Right atrium auricular region (tissue), 2 donors: ENCODE data around the gene ADAMTS17. TPM values are rescaled to one million over a fixed set of nuclear protein-coding genes. Genes with fewer than 3 reads are reported as not detected.
A peak's percentile ranks its signal among the peaks of the same experiment; 100 is the strongest.

Source experiments
- DNase-seq: peaks from one replicate; pipeline ENCODE4 v3.0.0-alpha.2; 2019; ENCODE audit warnings: low spot score
- H3K27ac ChIP-seq, 2 donors: fragments of 200-600 bp; sonication (generic); 1 replicate in 1 of 2; 2 replicates in 1 of 2; pipeline ENCODE4 v1.5.1; 2016 to 2019
- H3K27me3 ChIP-seq, 2 donors: fragments of 200-600 bp; sonication (generic); one replicate each; pipeline versions ENCODE4 v1.5.1 to v1.6.0; 2017 to 2019
- H3K36me3 ChIP-seq: fragments of 200-600 bp; sonication (generic); one replicate; pipeline ENCODE4 v1.5.1; 2016
- H3K4me1 ChIP-seq, 2 donors: fragments of 200-600 bp; sonication (generic); one replicate each; pipeline versions ENCODE4 v1.5.1 to v1.6.0; 2017 to 2019
- H3K4me3 ChIP-seq, 2 donors: fragments of 200-600 bp; sonication (generic); 1 replicate in 1 of 2; 2 replicates in 1 of 2; pipeline ENCODE4 v1.5.1; 2017 to 2019; ENCODE audit warnings: mild to moderate bottlenecking in 1 of 2, moderate library complexity in 1 of 2
- H3K9me3 ChIP-seq, 2 donors: fragments of 200-600 bp; sonication (generic); one replicate each; pipeline ENCODE4 v1.5.1; 2019
- total RNA-seq, 2 donors: library from RNA; depleted of rRNA; stranded (reverse); fragments of >200 nt; gene quantifications; one replicate each; pipeline ENCODE4 v1.1.0, GENCODE V29; 2016
- TF ChIP-seq, protein P1 (sequence below), 2 donors: fragments of 200-600 bp; sonication (generic); IDR thresholded peaks; one replicate each; pipeline ENCODE4 v1.5.1; 2019; ENCODE audit warnings: antibody characterized with exemption in 2 of 2

ADAMTS17 gene
- total RNA-seq, 2 donors from 2014 or later = 3.6 to 4.4 TPM

DNA sequence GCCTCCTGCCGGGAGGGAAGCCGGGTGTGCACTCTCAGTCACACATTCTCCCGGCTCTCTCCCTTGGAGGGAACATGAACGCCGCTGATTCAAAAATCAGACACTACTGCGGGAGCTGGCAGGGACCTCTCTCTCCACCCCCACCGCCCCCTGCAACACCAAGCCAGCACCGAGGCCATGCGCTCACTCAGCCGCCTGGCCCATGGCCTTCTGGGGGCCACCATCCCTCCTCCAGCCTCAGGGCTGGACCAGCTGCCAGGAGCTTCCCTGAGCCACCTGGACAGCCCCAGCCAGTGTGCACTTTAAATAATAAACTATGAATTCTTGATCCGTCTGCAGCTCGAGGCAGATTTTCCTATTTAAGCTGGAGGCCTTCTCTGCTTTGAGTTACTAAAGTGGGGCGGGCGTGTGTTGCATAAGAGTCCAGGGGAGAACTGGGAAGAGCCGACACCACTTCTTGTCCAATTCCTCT lies 30.6 kb downstream of the ADAMTS17 start:
- H3K27ac ChIP-seq = peak overlapping the region in 1 of 2 donors; percentile 70
- H3K4me1 ChIP-seq = no peaks in the 10 kb centered on the region
- no peaks in the 10 kb centered on the region for H3K36me3 ChIP-seq
- no peak overlapping the region for H3K4me3 ChIP-seq
- H3K27me3 ChIP-seq = no peaks in the 10 kb centered on the region
- H3K9me3 ChIP-seq = peaks cover 0 to 8% of the 10 kb centered on the region in 2 donors
- no peak for DNase-seq
- TF ChIP-seq, protein P1, sequence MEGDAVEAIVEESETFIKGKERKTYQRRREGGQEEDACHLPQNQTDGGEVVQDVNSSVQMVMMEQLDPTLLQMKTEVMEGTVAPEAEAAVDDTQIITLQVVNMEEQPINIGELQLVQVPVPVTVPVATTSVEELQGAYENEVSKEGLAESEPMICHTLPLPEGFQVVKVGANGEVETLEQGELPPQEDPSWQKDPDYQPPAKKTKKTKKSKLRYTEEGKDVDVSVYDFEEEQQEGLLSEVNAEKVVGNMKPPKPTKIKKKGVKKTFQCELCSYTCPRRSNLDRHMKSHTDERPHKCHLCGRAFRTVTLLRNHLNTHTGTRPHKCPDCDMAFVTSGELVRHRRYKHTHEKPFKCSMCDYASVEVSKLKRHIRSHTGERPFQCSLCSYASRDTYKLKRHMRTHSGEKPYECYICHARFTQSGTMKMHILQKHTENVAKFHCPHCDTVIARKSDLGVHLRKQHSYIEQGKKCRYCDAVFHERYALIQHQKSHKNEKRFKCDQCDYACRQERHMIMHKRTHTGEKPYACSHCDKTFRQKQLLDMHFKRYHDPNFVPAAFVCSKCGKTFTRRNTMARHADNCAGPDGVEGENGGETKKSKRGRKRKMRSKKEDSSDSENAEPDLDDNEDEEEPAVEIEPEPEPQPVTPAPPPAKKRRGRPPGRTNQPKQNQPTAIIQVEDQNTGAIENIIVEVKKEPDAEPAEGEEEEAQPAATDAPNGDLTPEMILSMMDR (IDR thresholded peaks at IDR 0.05) = no peak

GRCh38 chr15:100310513-100311153 lies 31.1 kb downstream of the ADAMTS17 start:
- H3K4me3 ChIP-seq = no peak overlapping the region
- peak overlapping the region in 1 of 2 donors; percentile 70 for H3K27ac ChIP-seq
- TF ChIP-seq, protein P1 (IDR thresholded peaks at IDR 0.05) = no peak
- peaks cover 0 to 8% of the 10 kb centered on the region in 2 donors for H3K9me3 ChIP-seq
- no peaks in the 10 kb centered on the region for H3K4me1 ChIP-seq
- H3K36me3 ChIP-seq = no peaks in the 10 kb centered on the region
- no peaks in the 10 kb centered on the region for H3K27me3 ChIP-seq
- DNase-seq = no peak

DNA sequence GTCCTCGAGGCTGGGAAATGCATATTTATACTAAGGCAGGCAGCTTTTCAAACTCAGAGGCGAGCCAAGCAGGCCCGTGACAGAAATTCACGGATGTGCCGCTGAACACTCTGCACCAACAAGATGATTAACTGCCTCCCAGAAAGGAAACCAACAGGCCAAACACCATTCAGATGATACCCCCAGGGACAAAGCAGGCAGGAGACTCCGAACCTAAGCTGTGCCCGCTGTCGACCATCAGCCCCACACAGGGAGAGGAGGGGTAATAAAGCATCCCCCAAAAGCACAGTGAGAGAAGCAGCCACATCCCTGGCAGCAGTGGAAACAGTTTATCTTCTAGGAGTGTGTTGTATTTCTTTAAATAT lies 31.8 kb downstream of the ADAMTS17 start:
- Histone ChIP-seq H3K9me3 (peaks cover 0 to 8% of the 10 kb centered on the region in 2 donors), H3K36me3 (no peaks in the 10 kb centered on the region), H3K27ac (no peak overlapping the region), H3K4me3 (no peak overlapping the region), H3K4me1 (no peaks in the 10 kb centered on the region), H3K27me3 (no peaks in the 10 kb centered on the region)
- TF ChIP-seq, protein P1 (IDR thresholded peaks at IDR 0.05) = no peak
- no peak for DNase-seq

- no peak overlapping the region for H3K4me3 ChIP-seq
- no peaks in the 10 kb centered on the region for H3K27me3 ChIP-seq
- no peaks in the 10 kb centered on the region for H3K4me1 ChIP-seq
- peaks cover 0 to 8% of the 10 kb centered on the region in 2 donors for H3K9me3 ChIP-seq
- H3K27ac ChIP-seq = peak overlapping the region; percentile 46 to 60
- TF ChIP-seq, protein P1 (IDR thresholded peaks at IDR 0.05) = no peak
- no peak for DNase-seq
- no peaks in the 10 kb centered on the region for H3K36me3 ChIP-seq
These were observed 32.4 kb downstream of the ADAMTS17 start for GRCh38 chr15:100309109-100310040.

DNA sequence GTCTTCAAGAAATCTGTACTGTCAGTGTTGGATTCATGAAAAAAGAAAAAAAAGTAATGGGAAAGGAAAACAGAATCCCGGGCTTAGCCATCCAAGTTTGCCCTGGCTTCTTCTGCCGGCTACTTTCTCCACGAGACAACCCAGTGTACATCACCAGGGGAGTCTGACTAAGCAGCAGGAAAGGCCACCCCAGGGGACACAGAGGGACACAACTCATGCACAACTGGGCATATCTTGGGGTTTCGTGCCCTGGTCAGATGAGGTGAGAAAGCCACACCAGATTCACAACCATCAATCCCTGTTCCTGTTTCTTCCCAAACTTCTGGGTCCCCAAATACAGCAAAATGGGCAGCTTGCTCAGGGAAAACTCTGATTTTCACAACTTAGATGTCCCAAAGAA lies 33.2 kb downstream of the ADAMTS17 start:
- Histone ChIP-seq H3K27me3 (no peaks in the 10 kb centered on the region), H3K4me3 (no peak overlapping the region), H3K27ac (peak overlapping the region; percentile 46 to 60), H3K36me3 (no peaks in the 10 kb centered on the region), H3K4me1 (no peaks in the 10 kb centered on the region), H3K9me3 (peaks cover 0 to 8% of the 10 kb centered on the region in 2 donors)
- peak; percentile 71 for DNase-seq
- TF ChIP-seq, protein P1 (IDR thresholded peaks at IDR 0.05) = no peak
